ENCODE data around the gene ZCCHC12. TPM values are rescaled to one million over a fixed set of nuclear protein-coding genes. Genes with fewer than 3 reads are reported as not detected.
"Not testable (repeated sequence)": the region's sequence is repeated elsewhere in the genome, so short reads cannot be mapped to it uniquely, and the experiment has no call there.

The ZCCHC12 gene
- total and polyA plus RNA-seq, 10 of the 15 experiments (the other 5 are each of a cell fraction or from before 2014, with no cell fraction given): 0.04 TPM; not detected in 9

GRCh38 chrX:118817257-118817656 lies 6.4 kb upstream of the ZCCHC12 start:
- ATAC-seq; H3K4me3 ChIP-seq; H3K36me3 ChIP-seq (ENCODE audit: control insufficient read depth in 2 of 2, insufficient read depth in 2 of 2, low read length in 1 of 2); H3K4me1 ChIP-seq (ENCODE audit: control insufficient read depth, insufficient read depth, low read length); H3K79me2 ChIP-seq (ENCODE audit: control insufficient read depth, insufficient read depth, low read length); POLR2A ChIA-PET; H3K4me2 ChIP-seq (ENCODE audit: control insufficient read depth, insufficient read depth); H3K27me3 ChIP-seq (replicated peaks in 1 of 2; ENCODE audit: control insufficient read depth in 2 of 2, insufficient read depth in 2 of 2, low read length in 1 of 2); FAIRE-seq; H3K9ac ChIP-seq (ENCODE audit: control insufficient read depth, insufficient read depth, low read length); H2AFZ ChIP-seq (ENCODE audit: control insufficient read depth, low read depth, low read length); in situ Hi-C loops (cut with MboI); RAD21 ChIA-PET (ENCODE audit: unreplicated experiment); H3K27ac ChIP-seq (ENCODE audit: control insufficient read depth, insufficient read depth); H4K20me1 ChIP-seq (ENCODE audit: control insufficient read depth, insufficient read depth); DNase-seq (ENCODE audit: low read depth, low spot score); H3K9me3 ChIP-seq (replicated peaks; ENCODE audit: control insufficient read depth, insufficient read depth, low read length); intact Hi-C loops (cut with micrococcal nuclease; ENCODE audit: unreplicated experiment); BruUV-seq (replicated peaks); SMC1A ChIA-PET (ENCODE audit: uncharacterized antibody, unreplicated experiment): not testable (repeated sequence)
- 0 out of 2 replicates have a peak, but pooled peaks have one; percentile 18 for TF ChIP-seq ATF7 (IDR thresholded peaks at IDR 0.05; ENCODE audit: low read depth)
- CTCF ChIA-PET: interaction anchor here (1.9 kb wide), 1 partner anchor 10 kb away, joined by 10 read pairs; no protein-coding TSS in a partner anchor
- WGBS (ENCODE audit: insufficient coverage, insufficient replicate concordance, low lambda C conversion rate, missing lambda C conversion rate): 63% methylated on average over 4 of the region's 4 CpGs

GRCh38 chrX:118824173-118824730 lies 628 bp downstream of the ZCCHC12 start:
- WGBS (ENCODE audit: insufficient coverage, insufficient replicate concordance, low lambda C conversion rate, missing lambda C conversion rate): 25% methylated on average over 22 of the region's 22 CpGs
- no peaks in the 10 kb centered on the region for H3K79me2 ChIP-seq (ENCODE audit: control insufficient read depth, insufficient read depth, low read length)
- no peak overlapping the region for H3K27ac ChIP-seq (ENCODE audit: control insufficient read depth, insufficient read depth)
- H3K4me2 ChIP-seq (ENCODE audit: control insufficient read depth, insufficient read depth): no peak overlapping the region
- in situ Hi-C loops (cut with MboI): no loop called here
- no peaks in the 10 kb centered on the region for H3K4me1 ChIP-seq (ENCODE audit: control insufficient read depth, insufficient read depth, low read length)
- no peak overlapping the region for H2AFZ ChIP-seq (ENCODE audit: control insufficient read depth, low read depth, low read length)
- TF ChIP-seq SUZ12 (IDR thresholded peaks at IDR 0.05; ENCODE audit: unreplicated experiment) (peak; percentile 32), SREBF1 (IDR thresholded peaks at IDR 0.05; ENCODE audit: low read length) (no peak)
- H4K20me1 ChIP-seq (ENCODE audit: control insufficient read depth, insufficient read depth): no peaks in the 10 kb centered on the region
- ChIA-PET CTCF (interaction anchor here (0.6 to 0.9 kb wide), 3 partner anchors 15 to 336 kb away, joined by 3 to 4 read pairs (median 3); no protein-coding TSS in a partner anchor), POLR2A (no interaction called here), RAD21 (ENCODE audit: unreplicated experiment) (no interaction called here), SMC1A (ENCODE audit: uncharacterized antibody, unreplicated experiment) (interaction anchor here (1.3 kb wide), 1 partner anchor 17 kb away, joined by 5 read pairs; no protein-coding TSS in a partner anchor)
- DNase-seq (ENCODE audit: low read depth, low spot score) (no peak), ATAC-seq (no peak), FAIRE-seq (no peak)
- intact Hi-C loops (cut with micrococcal nuclease; ENCODE audit: unreplicated experiment): no loop called here
- BruUV-seq (replicated peaks): no TSS peak
- H3K9me3 ChIP-seq (replicated peaks; ENCODE audit: control insufficient read depth, insufficient read depth, low read length): no peaks in the 10 kb centered on the region
- H3K9ac ChIP-seq (ENCODE audit: control insufficient read depth, insufficient read depth, low read length): no peak overlapping the region
- H3K4me3 ChIP-seq: no peak overlapping the region
- H3K36me3 ChIP-seq (ENCODE audit: control insufficient read depth in 2 of 2, insufficient read depth in 2 of 2, low read length in 1 of 2): no peaks in the 10 kb centered on the region
- H3K27me3 ChIP-seq (replicated peaks in 1 of 2; ENCODE audit: control insufficient read depth in 2 of 2, insufficient read depth in 2 of 2, low read length in 1 of 2): peaks cover 2 to 6% of the 10 kb centered on the region in 2 experiments; a peak in 2 of 4 replicates
